ENCODE results near the gene CAB39L.

Gene CAB39L

DNA sequence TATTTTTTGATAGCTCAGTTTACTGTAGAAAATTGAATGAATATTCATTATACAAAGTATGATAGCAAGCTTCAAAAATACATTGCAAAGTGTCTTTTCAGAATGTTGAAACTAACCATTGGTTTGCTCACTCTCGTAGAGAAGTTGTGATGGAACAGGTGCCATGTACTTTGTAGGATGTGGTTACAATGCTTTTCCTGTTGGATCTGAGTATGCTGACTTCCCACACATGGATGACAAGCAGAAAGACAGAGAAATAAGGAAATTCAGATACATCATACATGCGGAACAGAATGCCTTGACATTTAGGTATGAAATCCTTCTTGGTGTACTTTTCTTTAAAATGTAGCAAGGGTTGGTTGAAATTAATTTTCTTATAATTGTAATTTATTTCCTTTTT, 165.7 kb downstream of the CAB39L start:
- no peak overlapping the region for H4K91ac ChIP-seq (ENCODE audit: low read depth, low read length, poor library complexity)
- H2BK12ac ChIP-seq (ENCODE audit: low read length) = no peak overlapping the region
- H3K9me3 ChIP-seq (replicated peaks in 1 of 2; ENCODE audit: control insufficient read depth in 2 of 2, insufficient read depth in 1 of 2, low read depth in 1 of 2, low read length in 2 of 2) = no peaks in the 10 kb centered on the region
- no CpG with 5 or more reads among the region's 2 CpGs for WGBS, 2 donors (ENCODE audit: extremely low coverage in 2 of 2, insufficient read length in 2 of 2, insufficient replicate concordance in 1 of 2)
- H3K14ac ChIP-seq (ENCODE audit: low read length) = no peak overlapping the region
- no peak overlapping the region for H2BK15ac ChIP-seq (ENCODE audit: low read length)
- H2AFZ ChIP-seq (ENCODE audit: low read length) = no peak overlapping the region
- no peak overlapping the region for H3K4me3 ChIP-seq (ENCODE audit: low read length in 2 of 2)
- H2AK5ac ChIP-seq (ENCODE audit: low read depth, low read length) = no peak overlapping the region
- no peaks in the 10 kb centered on the region for H3K79me1 ChIP-seq (ENCODE audit: low read depth, low read length)
- H3K18ac ChIP-seq (ENCODE audit: low read length) = no peak overlapping the region
- H4K8ac ChIP-seq (ENCODE audit: low read depth, low read length) = no peak overlapping the region
- H3K36me3 ChIP-seq (replicated peaks in 1 of 2; ENCODE audit: control insufficient read depth in 2 of 2, insufficient read depth in 2 of 2, low read length in 2 of 2) = no peaks in the 10 kb centered on the region
- no peak overlapping the region for H3K4ac ChIP-seq (ENCODE audit: low read length)
- H3K4me1 ChIP-seq (ENCODE audit: control insufficient read depth in 2 of 2, insufficient read depth in 1 of 2, low read depth in 1 of 2, low read length in 2 of 2) = no peaks in the 10 kb centered on the region
- H2BK5ac ChIP-seq (ENCODE audit: low read length) = no peak overlapping the region
- no peak overlapping the region for H2BK120ac ChIP-seq (ENCODE audit: low read depth, low read length)
- H3K27ac ChIP-seq (replicated peaks; ENCODE audit: low read length) = no peak overlapping the region
- no peak overlapping the region for H3K23ac ChIP-seq (ENCODE audit: low read depth, low read length, poor library complexity)
- H3K27me3 ChIP-seq (ENCODE audit: control insufficient read depth in 3 of 3, insufficient read depth in 3 of 3, low read depth in 1 of 3, low read length in 3 of 3) = no peaks in the 10 kb centered on the region
- H3K4me2 ChIP-seq (ENCODE audit: insufficient read depth, low read length, poor library complexity, severe bottlenecking) = no peak overlapping the region
- DNase-seq (ENCODE audit: low spot score) = no peak
- H3K9ac ChIP-seq (ENCODE audit: low read depth, low read length, poor library complexity) = no peak overlapping the region

DNA sequence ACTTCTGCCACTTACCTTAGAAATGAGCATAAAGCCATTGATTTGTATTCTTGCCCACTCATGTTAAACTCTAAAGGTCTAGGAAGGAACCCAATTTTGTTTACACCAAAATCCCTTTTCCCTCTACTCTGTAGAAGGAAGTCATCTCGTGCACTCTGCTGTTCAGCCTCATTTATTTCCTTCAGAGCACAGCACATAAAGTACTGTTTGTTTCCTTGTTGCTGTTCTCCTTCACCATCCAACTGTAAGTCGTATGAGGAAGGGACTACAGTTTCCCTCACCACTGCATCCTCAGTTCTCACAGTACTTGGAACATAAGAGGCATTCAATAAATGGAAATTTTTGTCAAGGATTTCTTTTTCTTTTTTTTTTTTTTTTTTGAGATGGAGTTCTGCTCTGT, 171.6 kb downstream of the CAB39L start:
- H3K27ac ChIP-seq (replicated peaks; ENCODE audit: low read length) = no peak overlapping the region
- no peak overlapping the region for H2BK120ac ChIP-seq (ENCODE audit: low read depth, low read length)
- WGBS, 2 donors (ENCODE audit: extremely low coverage in 2 of 2, insufficient read length in 2 of 2, insufficient replicate concordance in 1 of 2) = no CpG with 5 or more reads among the region's 2 CpGs
- no peaks in the 10 kb centered on the region for H3K36me3 ChIP-seq (replicated peaks in 1 of 2; ENCODE audit: control insufficient read depth in 2 of 2, insufficient read depth in 2 of 2, low read length in 2 of 2)
- no peak overlapping the region for H3K23ac ChIP-seq (ENCODE audit: low read depth, low read length, poor library complexity)
- no peak overlapping the region for H2BK12ac ChIP-seq (ENCODE audit: low read length)
- no peaks in the 10 kb centered on the region for H3K4me1 ChIP-seq (ENCODE audit: control insufficient read depth in 2 of 2, insufficient read depth in 1 of 2, low read depth in 1 of 2, low read length in 2 of 2)
- no peak overlapping the region for H3K14ac ChIP-seq (ENCODE audit: low read length)
- H3K4ac ChIP-seq (ENCODE audit: low read length) = no peak overlapping the region
- no peaks in the 10 kb centered on the region for H3K27me3 ChIP-seq (ENCODE audit: control insufficient read depth in 3 of 3, insufficient read depth in 3 of 3, low read depth in 1 of 3, low read length in 3 of 3)
- no peak overlapping the region for H2BK15ac ChIP-seq (ENCODE audit: low read length)
- H3K79me1 ChIP-seq (ENCODE audit: low read depth, low read length) = no peaks in the 10 kb centered on the region
- no peaks in the 10 kb centered on the region for H3K9me3 ChIP-seq (replicated peaks in 1 of 2; ENCODE audit: control insufficient read depth in 2 of 2, insufficient read depth in 1 of 2, low read depth in 1 of 2, low read length in 2 of 2)
- H3K4me2 ChIP-seq (ENCODE audit: insufficient read depth, low read length, poor library complexity, severe bottlenecking) = no peak overlapping the region
- peak overlapping the region; percentile 9 for H2AFZ ChIP-seq (ENCODE audit: low read length)
- no peak for DNase-seq (ENCODE audit: low spot score)
- no peak overlapping the region for H4K91ac ChIP-seq (ENCODE audit: low read depth, low read length, poor library complexity)
- H2BK5ac ChIP-seq (ENCODE audit: low read length) = no peak overlapping the region
- H4K8ac ChIP-seq (ENCODE audit: low read depth, low read length) = no peak overlapping the region
- no peak overlapping the region for H2AK5ac ChIP-seq (ENCODE audit: low read depth, low read length)
- H3K4me3 ChIP-seq (ENCODE audit: low read length in 2 of 2) = no peak overlapping the region
- no peak overlapping the region for H3K18ac ChIP-seq (ENCODE audit: low read length)
- H3K9ac ChIP-seq (ENCODE audit: low read depth, low read length, poor library complexity) = no peak overlapping the region

DNA sequence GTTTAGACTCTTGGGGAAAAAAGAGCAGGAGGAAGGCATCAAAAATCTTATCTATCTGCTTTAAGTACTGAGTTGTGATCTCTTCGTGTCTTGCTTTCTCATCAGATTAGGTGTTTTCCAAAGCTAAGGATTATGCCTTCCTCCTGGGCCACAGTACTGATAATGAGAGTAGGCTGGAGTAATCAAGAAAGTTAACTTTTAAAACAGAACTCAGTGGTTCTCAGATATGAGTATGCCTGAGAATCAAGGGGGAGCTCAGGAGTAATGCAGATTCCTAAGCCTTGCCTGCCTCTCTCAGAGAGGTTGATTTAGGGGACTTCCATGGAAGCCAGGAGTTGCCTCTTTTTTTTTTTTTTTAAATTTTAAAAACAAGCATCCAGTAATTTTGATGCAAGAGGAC, 172.6 kb downstream of the CAB39L start:
- Histone ChIP-seq H2BK5ac (ENCODE audit: low read length) (no peak overlapping the region), H3K14ac (ENCODE audit: low read length) (no peak overlapping the region), H3K4me1 (ENCODE audit: control insufficient read depth in 2 of 2, insufficient read depth in 1 of 2, low read depth in 1 of 2, low read length in 2 of 2) (no peaks in the 10 kb centered on the region), H2AFZ (ENCODE audit: low read length) (no peak overlapping the region), H4K91ac (ENCODE audit: low read depth, low read length, poor library complexity) (no peak overlapping the region), H3K9me3 (replicated peaks in 1 of 2; ENCODE audit: control insufficient read depth in 2 of 2, insufficient read depth in 1 of 2, low read depth in 1 of 2, low read length in 2 of 2) (no peaks in the 10 kb centered on the region), H2BK120ac (ENCODE audit: low read depth, low read length) (no peak overlapping the region), H3K79me1 (ENCODE audit: low read depth, low read length) (no peaks in the 10 kb centered on the region), H3K4me3 (ENCODE audit: low read length in 2 of 2) (no peak overlapping the region), H2BK12ac (ENCODE audit: low read length) (no peak overlapping the region), H3K4ac (ENCODE audit: low read length) (no peak overlapping the region), H3K9ac (ENCODE audit: low read depth, low read length, poor library complexity) (no peak overlapping the region), H2AK5ac (ENCODE audit: low read depth, low read length) (no peak overlapping the region), H3K27ac (replicated peaks; ENCODE audit: low read length) (no peak overlapping the region), H3K4me2 (ENCODE audit: insufficient read depth, low read length, poor library complexity, severe bottlenecking) (no peak overlapping the region), H2BK15ac (ENCODE audit: low read length) (no peak overlapping the region), H3K36me3 (replicated peaks in 1 of 2; ENCODE audit: control insufficient read depth in 2 of 2, insufficient read depth in 2 of 2, low read length in 2 of 2) (no peaks in the 10 kb centered on the region), H3K23ac (ENCODE audit: low read depth, low read length, poor library complexity) (no peak overlapping the region), H4K8ac (ENCODE audit: low read depth, low read length) (no peak overlapping the region), H3K27me3 (ENCODE audit: control insufficient read depth in 3 of 3, insufficient read depth in 3 of 3, low read depth in 1 of 3, low read length in 3 of 3) (no peaks in the 10 kb centered on the region), H3K18ac (ENCODE audit: low read length) (no peak overlapping the region)
- DNase-seq (ENCODE audit: low spot score) = no peak
- no CpG with 5 or more reads among the region's 1 CpG for WGBS, 2 donors (ENCODE audit: extremely low coverage in 2 of 2, insufficient read length in 2 of 2, insufficient replicate concordance in 1 of 2)

DNA sequence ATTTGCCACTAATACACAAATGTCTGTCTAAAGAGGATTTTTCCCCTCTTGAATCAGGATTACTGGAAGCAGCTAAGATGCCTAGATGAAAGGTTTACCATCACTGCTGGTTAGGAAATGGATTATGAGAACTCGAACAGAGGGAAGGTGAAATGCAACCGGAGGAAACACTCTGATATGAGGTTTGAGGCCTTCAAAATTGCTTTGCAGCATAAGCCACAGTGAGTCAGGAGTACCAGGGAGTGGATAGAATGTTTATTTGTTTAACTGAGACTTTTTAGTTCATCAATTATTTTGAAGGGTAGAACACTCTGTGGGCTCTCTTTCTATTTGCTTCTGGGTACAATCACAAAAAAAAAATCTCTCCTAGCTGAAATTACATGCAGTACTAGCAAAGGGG, 178.0 kb downstream of the CAB39L start:
- H3K9ac ChIP-seq (ENCODE audit: low read depth, low read length, poor library complexity) = no peak overlapping the region
- no CpG with 5 or more reads among the region's 2 CpGs for WGBS, 2 donors (ENCODE audit: extremely low coverage in 2 of 2, insufficient read length in 2 of 2, insufficient replicate concordance in 1 of 2)
- no peak overlapping the region for H2AK5ac ChIP-seq (ENCODE audit: low read depth, low read length)
- H3K4me2 ChIP-seq (ENCODE audit: insufficient read depth, low read length, poor library complexity, severe bottlenecking) = no peak overlapping the region
- no peak overlapping the region for H3K14ac ChIP-seq (ENCODE audit: low read length)
- H3K18ac ChIP-seq (ENCODE audit: low read length) = no peak overlapping the region
- H4K8ac ChIP-seq (ENCODE audit: low read depth, low read length) = no peak overlapping the region
- H2BK12ac ChIP-seq (ENCODE audit: low read length) = no peak overlapping the region
- H3K79me1 ChIP-seq (ENCODE audit: low read depth, low read length) = no peaks in the 10 kb centered on the region
- no peak overlapping the region for H3K4ac ChIP-seq (ENCODE audit: low read length)
- H3K27ac ChIP-seq (replicated peaks; ENCODE audit: low read length) = no peak overlapping the region
- no peak overlapping the region for H2AFZ ChIP-seq (ENCODE audit: low read length)
- no peak overlapping the region for H3K4me3 ChIP-seq (ENCODE audit: low read length in 2 of 2)
- no peaks in the 10 kb centered on the region for H3K9me3 ChIP-seq (replicated peaks in 1 of 2; ENCODE audit: control insufficient read depth in 2 of 2, insufficient read depth in 1 of 2, low read depth in 1 of 2, low read length in 2 of 2)
- peaks cover 0 to 6% of the 10 kb centered on the region in 2 donors for H3K36me3 ChIP-seq (replicated peaks in 1 of 2; ENCODE audit: control insufficient read depth in 2 of 2, insufficient read depth in 2 of 2, low read length in 2 of 2)
- H2BK15ac ChIP-seq (ENCODE audit: low read length) = no peak overlapping the region
- H2BK120ac ChIP-seq (ENCODE audit: low read depth, low read length) = no peak overlapping the region
- H3K4me1 ChIP-seq (ENCODE audit: control insufficient read depth in 2 of 2, insufficient read depth in 1 of 2, low read depth in 1 of 2, low read length in 2 of 2) = no peaks in the 10 kb centered on the region
- H4K91ac ChIP-seq (ENCODE audit: low read depth, low read length, poor library complexity) = no peak overlapping the region
- no peak overlapping the region for H2BK5ac ChIP-seq (ENCODE audit: low read length)
- no peak for DNase-seq (ENCODE audit: low spot score)
- H3K23ac ChIP-seq (ENCODE audit: low read depth, low read length, poor library complexity) = no peak overlapping the region
- H3K27me3 ChIP-seq (ENCODE audit: control insufficient read depth in 3 of 3, insufficient read depth in 3 of 3, low read depth in 1 of 3, low read length in 3 of 3) = no peaks in the 10 kb centered on the region
